Measurements from ENCODE around the gene STX18. TPM values are rescaled to one million over a fixed set of nuclear protein-coding genes. Genes with fewer than 3 reads are reported as not detected.

The STX18 gene
- total RNA-seq, 1 donor from 2014 or later = 33.9 TPM

DNA sequence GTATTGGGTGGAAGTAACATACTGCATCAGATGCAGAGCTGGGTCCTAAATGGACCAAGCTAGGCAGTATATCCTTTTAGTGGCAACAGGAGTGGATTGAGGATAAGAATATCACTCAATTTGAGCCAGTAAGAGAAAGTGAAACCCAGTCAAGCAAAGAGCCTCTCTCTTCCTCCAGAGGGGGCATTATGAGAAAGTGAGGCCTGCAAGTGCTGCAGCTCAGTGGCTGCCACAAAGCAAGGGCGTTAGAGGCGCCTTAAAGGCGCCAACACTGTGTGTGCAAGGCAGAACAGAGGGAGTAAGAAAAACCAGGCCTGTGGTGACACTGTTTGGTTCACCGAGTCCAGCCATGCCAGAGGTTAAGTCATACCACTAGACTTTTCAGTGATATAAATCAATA is 17.5 kb downstream of the STX18 start:
- Histone ChIP-seq H3K4me2 (no peak overlapping the region), H3K4me1 (peaks cover 35% of the 10 kb centered on the region), H3K9ac (no peak overlapping the region), H3K27ac (no peak overlapping the region), H3K36me3 (no peaks in the 10 kb centered on the region), H3F3A (ENCODE audit: low read depth) (peaks cover 18% of the 10 kb centered on the region), H3K9me3 (ENCODE audit: low read depth) (no peaks in the 10 kb centered on the region), H2AFZ (replicated peaks) (no peak overlapping the region), H4K20me1 (ENCODE audit: low read depth) (peaks cover 31% of the 10 kb centered on the region), H3K4me3 (no peak overlapping the region), H3K27me3 (no peaks in the 10 kb centered on the region), H3K79me2 (ENCODE audit: low read depth) (peaks cover 31% of the 10 kb centered on the region)
- TF ChIP-seq CTCF (IDR thresholded peaks at IDR 0.05) (peak; percentile 38), EZH2phosphoT487 (IDR thresholded peaks at IDR 0.05) (no peak)
- peaks cover 5% of the 10 kb centered on the region for H3K27me3 Mint-ChIP-seq (ENCODE audit: insufficient read depth, low read depth)
- no peaks in the 10 kb centered on the region for H3K9me3 Mint-ChIP-seq
- H3K27ac Mint-ChIP-seq = peak overlapping the region; percentile 29
- DNase-seq (ENCODE audit: low spot score) = peak; percentile 71
- H3K4me3 Mint-ChIP-seq = no peak overlapping the region
- peaks cover 70% of the 10 kb centered on the region for H3K4me1 Mint-ChIP-seq
- peaks cover 12% of the 10 kb centered on the region for H3K36me3 Mint-ChIP-seq

DNA sequence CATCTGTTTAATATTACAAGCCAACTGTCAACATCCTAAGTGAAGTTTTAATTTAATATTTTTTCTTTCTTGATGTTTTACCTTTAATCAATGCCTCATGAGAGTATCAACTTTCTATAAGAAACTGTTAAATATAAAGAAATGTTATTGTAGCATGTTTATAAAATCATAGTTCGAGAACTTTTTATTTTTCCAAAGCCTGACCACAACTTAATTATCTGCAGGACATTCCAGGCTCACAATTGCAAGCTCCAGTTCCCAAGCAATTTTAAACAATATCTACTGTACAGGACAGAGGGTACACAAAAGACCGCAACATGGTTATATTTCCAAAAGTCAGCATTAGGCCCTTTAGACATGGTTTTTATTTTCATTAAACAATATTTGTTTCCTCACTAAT is 20.1 kb downstream of the STX18 start:
- Histone ChIP-seq H4K20me1 (ENCODE audit: low read depth) (peaks cover 35% of the 10 kb centered on the region), H3K79me2 (ENCODE audit: low read depth) (peaks cover 45% of the 10 kb centered on the region), H3K4me1 (peaks cover 35% of the 10 kb centered on the region), H3K27ac (no peak overlapping the region), H2AFZ (replicated peaks) (no peak overlapping the region), H3K36me3 (no peaks in the 10 kb centered on the region), H3K9ac (no peak overlapping the region), H3K9me3 (ENCODE audit: low read depth) (no peaks in the 10 kb centered on the region), H3K4me2 (peak overlapping the region; percentile 69), H3F3A (ENCODE audit: low read depth) (peaks cover 18% of the 10 kb centered on the region), H3K4me3 (peak overlapping the region; percentile 25), H3K27me3 (no peaks in the 10 kb centered on the region)
- Mint-ChIP-seq H3K27ac (peak overlapping the region; percentile 91), H3K4me1 (peaks cover 85% of the 10 kb centered on the region), H3K9me3 (no peaks in the 10 kb centered on the region), H3K27me3 (ENCODE audit: insufficient read depth, low read depth) (peaks cover 2% of the 10 kb centered on the region), H3K36me3 (peaks cover 8% of the 10 kb centered on the region), H3K4me3 (no peak overlapping the region)
- DNase-seq (ENCODE audit: low spot score) = no peak
- TF ChIP-seq EZH2phosphoT487 (IDR thresholded peaks at IDR 0.05) = no peak
- no peak for TF ChIP-seq EZH2 (IDR thresholded peaks at IDR 0.05)
- no peak for TF ChIP-seq CTCF (IDR thresholded peaks at IDR 0.05)

- no peak overlapping the region for H2AFZ ChIP-seq (replicated peaks)
- H3K4me1 Mint-ChIP-seq = peaks cover 87% of the 10 kb centered on the region
- H3K79me2 ChIP-seq (ENCODE audit: low read depth) = peaks cover 47% of the 10 kb centered on the region
- H3K36me3 ChIP-seq = no peaks in the 10 kb centered on the region
- peak overlapping the region; percentile 25 for H3K4me3 ChIP-seq
- H3K36me3 Mint-ChIP-seq = peaks cover 5% of the 10 kb centered on the region
- peaks cover 2% of the 10 kb centered on the region for H3K27me3 Mint-ChIP-seq (ENCODE audit: insufficient read depth, low read depth)
- no peak for TF ChIP-seq CTCF (IDR thresholded peaks at IDR 0.05)
- TF ChIP-seq EZH2 (IDR thresholded peaks at IDR 0.05) = no peak
- no peak for TF ChIP-seq EZH2phosphoT487 (IDR thresholded peaks at IDR 0.05)
- H3K9me3 ChIP-seq (ENCODE audit: low read depth) = no peaks in the 10 kb centered on the region
- H4K20me1 ChIP-seq (ENCODE audit: low read depth) = peaks cover 35% of the 10 kb centered on the region
- no peaks in the 10 kb centered on the region for H3K27me3 ChIP-seq
- peak overlapping the region; percentile 97 for H3K27ac Mint-ChIP-seq
- peak overlapping the region; percentile 69 for H3K4me2 ChIP-seq
- peaks cover 35% of the 10 kb centered on the region for H3K4me1 ChIP-seq
- peaks cover 18% of the 10 kb centered on the region for H3F3A ChIP-seq (ENCODE audit: low read depth)
- no peak overlapping the region for H3K27ac ChIP-seq
- H3K9ac ChIP-seq = no peak overlapping the region
- no peaks in the 10 kb centered on the region for H3K9me3 Mint-ChIP-seq
- DNase-seq (ENCODE audit: low spot score) = peak; percentile 92
- peak overlapping the region; percentile 64 for H3K4me3 Mint-ChIP-seq
Measured at GRCh38 chr4:4521136-4521535, 20.7 kb downstream of the STX18 start.

Data from neural progenitor cell (in vitro differentiated cells).